G401.6 (cell line): ENCODE data around the gene CCNL2.
A peak's percentile ranks its signal among the peaks of the same experiment; 100 is the strongest.
"Not testable (repeated sequence)": the region's sequence is repeated elsewhere in the genome, so short reads cannot be mapped to it uniquely, and the experiment has no call there.

Experiments
- FAIRE-seq: peaks from 2 replicates; lab custom pipeline; 2012; peaks lifted over from hg19 to GRCh38; lab: Jason Lieb, UNC

CCNL2 gene

GRCh38 chr1:1399187-1399871 lies at the start of gene CCNL2:
CCNL2 (minus strand) TSS chr1:1399335; CDS start chr1:1399306, 29 bp downstream.
- no peak for FAIRE-seq

- not testable (repeated sequence) for FAIRE-seq
These were observed 47.5 kb upstream of the CCNL2 start for GRCh38 chr1:1446631-1447030.

- no peak for FAIRE-seq
These were observed 43.1 kb upstream of the CCNL2 start for GRCh38 chr1:1442069-1442770.

GRCh38 chr1:1441002-1441888 lies 42.1 kb upstream of the CCNL2 start:
- no peak for FAIRE-seq

GRCh38 chr1:1440262-1441001 lies 41.3 kb upstream of the CCNL2 start:
- no peak for FAIRE-seq

GRCh38 chr1:1439546-1440261 lies 40.6 kb upstream of the CCNL2 start:
- FAIRE-seq: no peak

- FAIRE-seq: no peak
These were observed 39.6 kb upstream of the CCNL2 start for GRCh38 chr1:1438531-1439381.

- no peak for FAIRE-seq
These were observed 38.8 kb upstream of the CCNL2 start for GRCh38 chr1:1437904-1438376.

- FAIRE-seq: no peak
These were observed 38.1 kb upstream of the CCNL2 start for GRCh38 chr1:1437033-1437903.

GRCh38 chr1:1436630-1437032 lies 37.5 kb upstream of the CCNL2 start:
- no peak for FAIRE-seq

- FAIRE-seq: no peak
These were observed 36.9 kb upstream of the CCNL2 start for GRCh38 chr1:1435911-1436629.

GRCh38 chr1:1435106-1435903 lies 36.2 kb upstream of the CCNL2 start, which contains the start of gene VWA1:
VWA1 (plus strand) TSS chr1:1435690; CDS start chr1:1435749, 59 bp downstream.
- no peak for FAIRE-seq

- no peak for FAIRE-seq
These were observed 35.6 kb upstream of the CCNL2 start for GRCh38 chr1:1434824-1435105.

GRCh38 chr1:1434131-1434823 lies 35.1 kb upstream of the CCNL2 start:
- FAIRE-seq: no peak

GRCh38 chr1:1433804-1434130 lies 34.6 kb upstream of the CCNL2 start:
- no peak for FAIRE-seq

- FAIRE-seq: peak; percentile 74
These were observed 34.0 kb upstream of the CCNL2 start for GRCh38 chr1:1432951-1433803.
